BLaER1 treated with 17β-estradiol and CSF1 and Interleukin-3, amounts not matched to agents 10 nM and 100 nM (cell line): ENCODE results near the gene ZBTB5.

Source experiments
- H3K27ac ChIP-seq, 11 experiments: shearing (Covaris generic); formaldehyde crosslinking; 2 replicates each; pipeline ENCODE4 v1.8.1; 2022
- H3K27me3 ChIP-seq, 11 experiments: shearing (Covaris generic); formaldehyde crosslinking; 2 replicates each; pipeline ENCODE4 v1.8.1; 2022
- H3K36me3 ChIP-seq, 11 experiments: shearing (Covaris generic); formaldehyde crosslinking; 2 replicates each; pipeline ENCODE4 v1.8.1; 2022
- H3K4me1 ChIP-seq, 10 experiments: shearing (Covaris generic); formaldehyde crosslinking; 2 replicates each; pipeline ENCODE4 v1.8.1; 2022
- H3K4me2 ChIP-seq, 11 experiments: shearing (Covaris generic); formaldehyde crosslinking; 2 replicates each; pipeline ENCODE4 v1.8.1; 2022
- H3K4me3 ChIP-seq, 10 experiments: shearing (Covaris generic); formaldehyde crosslinking; 2 replicates each; pipeline ENCODE4 v1.8.1; 2022
- H3K9ac ChIP-seq, 11 experiments: shearing (Covaris generic); formaldehyde crosslinking; 2 replicates each; pipeline ENCODE4 v1.8.1; 2022
- H3K9me3 ChIP-seq, 11 experiments: shearing (Covaris generic); formaldehyde crosslinking; replicated peaks in 1 of 11; 2 replicates each; pipeline ENCODE4 v1.8.1; 2022
- H4K20me1 ChIP-seq, 11 experiments: shearing (Covaris generic); formaldehyde crosslinking; 2 replicates each; pipeline ENCODE4 v1.8.1; 2022
- Cebpa-rat ChIP-seq, 11 experiments: shearing (Covaris generic); IDR thresholded peaks; 2 replicates each; pipeline ENCODE4 v1.8.1; 2022

The ZBTB5 gene

DNA sequence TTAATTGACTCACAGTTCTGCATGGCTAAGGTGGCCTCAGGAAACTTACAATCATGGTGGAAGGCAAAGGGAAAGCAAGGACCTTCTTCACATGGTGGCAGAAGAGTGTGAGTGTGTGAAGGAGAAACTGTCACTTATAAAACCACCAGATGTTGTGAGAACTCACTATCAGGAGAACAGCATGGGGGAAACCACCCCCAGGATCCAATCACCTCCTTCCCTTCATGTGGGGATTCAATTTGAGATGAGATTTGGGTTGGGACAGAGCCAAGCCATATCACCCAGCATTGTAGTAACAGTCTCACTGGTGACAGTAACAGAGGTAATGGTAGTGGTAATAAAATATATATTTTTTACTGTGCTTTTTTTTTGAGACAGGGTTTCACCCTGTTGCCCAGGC is 18.1 kb downstream of the ZBTB5 start:
- Histone ChIP-seq H3K36me3 (peaks cover 49 to 95% (median 74%) of the 10 kb centered on the region in 11 experiments), H3K27ac (no peak overlapping the region), H3K9ac (no peak overlapping the region), H3K4me2 (no peak overlapping the region), H3K27me3 (no peaks in the 10 kb centered on the region), H3K9me3 (peaks cover 0 to 4% (median 0%) of the 10 kb centered on the region in 11 experiments; a peak in 1 of 22 replicates), H3K4me1 (peaks cover 0 to 5% (median 0%) of the 10 kb centered on the region in 10 experiments; a peak in 3 of 20 replicates), H4K20me1 (peaks cover 26 to 92% (median 51%) of the 10 kb centered on the region in 11 experiments; a peak in 17 of 22 replicates), H3K4me3 (no peak overlapping the region)
- TF ChIP-seq Cebpa-rat (IDR thresholded peaks at IDR 0.05): no peak

DNA sequence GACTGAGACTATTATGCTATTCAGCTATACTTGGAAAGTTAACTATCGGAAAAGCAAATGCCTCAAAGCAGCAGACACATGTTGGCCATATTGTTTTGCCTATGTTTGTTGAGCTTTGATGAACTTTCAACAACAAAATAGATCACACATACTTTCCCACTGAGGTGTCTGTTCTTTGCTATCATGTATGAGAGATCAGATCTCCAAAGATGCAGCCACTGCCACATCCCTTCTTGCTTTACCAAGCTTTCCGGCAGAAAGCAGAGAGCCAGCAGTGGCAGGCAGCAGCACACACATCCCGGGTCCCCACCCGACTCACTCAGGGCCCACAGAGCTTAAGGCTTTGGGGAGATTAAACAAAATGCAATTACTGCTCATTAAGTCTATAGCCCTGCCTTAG is 18.8 kb downstream of the ZBTB5 start:
- peaks cover 0 to 4% (median 0%) of the 10 kb centered on the region in 11 experiments; a peak in 1 of 22 replicates for H3K9me3 ChIP-seq
- no peaks in the 10 kb centered on the region for H3K27me3 ChIP-seq
- no peak for TF ChIP-seq Cebpa-rat (IDR thresholded peaks at IDR 0.05)
- no peak overlapping the region for H3K27ac ChIP-seq
- H3K9ac ChIP-seq: no peak overlapping the region
- H3K36me3 ChIP-seq: peaks cover 55 to 98% (median 78%) of the 10 kb centered on the region in 11 experiments
- peaks cover 29 to 92% (median 50%) of the 10 kb centered on the region in 11 experiments; a peak in 18 of 22 replicates for H4K20me1 ChIP-seq
- H3K4me1 ChIP-seq: 0 out of 20 replicates have a peak, but pooled peaks cover 0 to under 1% (median 0%) of the 10 kb centered on the region in 10 experiments
- no peak overlapping the region for H3K4me2 ChIP-seq
- no peak overlapping the region for H3K4me3 ChIP-seq

DNA sequence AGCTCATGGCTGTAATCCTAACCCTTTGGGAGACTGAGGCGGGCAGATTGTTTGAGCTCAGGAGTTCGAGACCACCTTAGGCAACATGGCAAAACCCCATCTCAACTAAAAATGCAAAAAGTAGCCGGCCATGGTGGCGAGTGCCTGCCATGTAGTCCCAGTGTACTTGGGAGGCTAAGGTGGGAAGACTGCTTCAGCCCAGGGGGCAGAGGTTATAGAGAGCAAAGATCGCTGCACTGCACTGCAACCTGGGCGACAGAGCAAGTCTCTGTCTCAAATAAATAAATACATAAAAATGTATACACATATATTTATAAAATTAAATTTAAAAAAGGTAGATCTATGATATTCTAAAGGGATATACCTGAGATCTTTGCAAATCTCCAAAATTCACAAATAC is 19.4 kb downstream of the ZBTB5 start:
- no peak for TF ChIP-seq Cebpa-rat (IDR thresholded peaks at IDR 0.05)
- Histone ChIP-seq H3K27ac (no peak overlapping the region), H3K36me3 (peaks cover 55 to 98% (median 78%) of the 10 kb centered on the region in 11 experiments), H3K27me3 (no peaks in the 10 kb centered on the region), H3K4me1 (no peaks in the 10 kb centered on the region), H4K20me1 (peaks cover 34 to 92% (median 54%) of the 10 kb centered on the region in 11 experiments; a peak in 18 of 22 replicates), H3K4me2 (no peak overlapping the region), H3K4me3 (no peak overlapping the region), H3K9me3 (peaks cover 0 to 4% (median 0%) of the 10 kb centered on the region in 11 experiments; a peak in 1 of 22 replicates), H3K9ac (no peak overlapping the region)

DNA sequence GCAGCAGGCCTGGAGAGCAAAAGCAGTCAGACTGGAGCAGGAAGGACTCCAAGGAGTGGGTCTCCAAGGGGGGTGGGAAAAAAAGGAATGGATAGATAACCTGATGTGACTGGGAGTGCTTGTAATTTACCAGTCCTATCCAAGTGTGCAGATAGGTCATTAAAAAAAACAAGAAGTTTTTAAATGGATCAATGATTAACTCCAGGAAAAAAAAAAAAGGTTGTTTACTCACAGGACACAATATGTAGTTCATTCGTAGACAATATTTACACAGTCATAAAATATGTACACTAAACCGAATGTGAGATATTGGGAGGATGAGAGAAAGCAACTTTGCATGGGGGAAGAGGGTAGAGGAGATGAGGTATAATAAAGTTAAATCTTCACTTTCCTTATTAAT is 20.4 kb downstream of the ZBTB5 start:
- peaks cover 41 to 94% (median 63%) of the 10 kb centered on the region in 11 experiments; a peak in 18 of 22 replicates for H4K20me1 ChIP-seq
- H3K9me3 ChIP-seq: peaks cover 0 to 1% (median 0%) of the 10 kb centered on the region in 11 experiments; a peak in 1 of 22 replicates
- no peak overlapping the region for H3K9ac ChIP-seq
- peaks cover 57 to 98% (median 78%) of the 10 kb centered on the region in 11 experiments for H3K36me3 ChIP-seq
- no peak overlapping the region for H3K4me2 ChIP-seq
- TF ChIP-seq Cebpa-rat (IDR thresholded peaks at IDR 0.05): no peak
- H3K4me3 ChIP-seq: no peak overlapping the region
- no peak overlapping the region for H3K27ac ChIP-seq
- no peaks in the 10 kb centered on the region for H3K27me3 ChIP-seq
- H3K4me1 ChIP-seq: peaks cover 0 to 6% (median 0%) of the 10 kb centered on the region in 10 experiments; a peak in 4 of 20 replicates

DNA sequence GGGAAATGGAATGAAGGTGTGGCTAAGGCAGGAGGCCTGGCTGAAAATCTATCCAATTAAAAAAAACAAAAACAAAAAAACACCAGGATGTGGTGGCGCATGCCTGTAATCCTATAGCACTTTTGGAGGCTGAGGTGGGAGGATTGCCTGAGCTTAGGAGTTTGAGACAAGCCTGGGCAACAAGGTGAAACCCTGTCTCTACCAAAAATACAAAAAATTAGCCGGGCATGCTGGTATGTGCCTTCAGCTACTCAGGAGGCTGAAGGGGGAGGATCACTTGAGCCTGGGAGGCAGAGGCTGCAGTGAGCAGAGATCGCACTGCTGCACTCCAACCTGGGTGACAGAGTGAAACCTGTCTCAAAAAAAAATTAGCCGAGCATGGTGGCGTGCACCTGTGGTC is 21.7 kb downstream of the ZBTB5 start:
- Histone ChIP-seq H3K27me3 (no peaks in the 10 kb centered on the region), H3K4me2 (no peak overlapping the region), H3K36me3 (peaks cover 62 to 98% (median 78%) of the 10 kb centered on the region in 11 experiments), H3K4me3 (no peak overlapping the region), H3K4me1 (peaks cover 0 to 6% (median 0%) of the 10 kb centered on the region in 10 experiments; a peak in 4 of 20 replicates), H3K9ac (no peak overlapping the region), H3K27ac (no peak overlapping the region), H3K9me3 (no peaks in the 10 kb centered on the region), H4K20me1 (peaks cover 45 to 94% (median 75%) of the 10 kb centered on the region in 11 experiments; a peak in 20 of 22 replicates)
- TF ChIP-seq Cebpa-rat (IDR thresholded peaks at IDR 0.05): no peak

DNA sequence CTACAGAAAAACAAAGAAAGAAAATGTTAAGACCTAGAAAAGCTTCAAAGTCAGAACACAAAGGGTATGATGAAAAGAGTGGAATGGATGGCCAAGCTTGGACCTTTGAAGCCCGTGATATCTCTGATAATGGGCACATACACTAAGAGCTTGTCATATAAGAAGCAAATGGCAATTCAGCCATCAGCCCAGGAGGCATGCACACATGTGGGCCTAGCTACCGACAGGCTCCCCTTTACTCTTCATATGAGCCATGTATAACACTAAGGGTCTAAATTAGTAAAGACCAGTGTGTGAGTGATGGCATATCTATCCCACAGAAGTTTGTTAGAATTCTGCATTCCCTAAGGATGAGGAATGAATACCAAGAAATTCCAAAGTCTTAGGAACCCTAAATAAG is 22.7 kb downstream of the ZBTB5 start:
- Histone ChIP-seq H3K27ac (no peak overlapping the region), H3K4me2 (no peak overlapping the region), H3K9ac (no peak overlapping the region), H3K36me3 (peaks cover 66 to 99% (median 83%) of the 10 kb centered on the region in 11 experiments), H3K27me3 (no peaks in the 10 kb centered on the region), H3K4me3 (no peak overlapping the region), H4K20me1 (peaks cover 48 to 100% (median 76%) of the 10 kb centered on the region in 11 experiments; a peak in 20 of 22 replicates), H3K4me1 (peaks cover 0 to 6% (median 0%) of the 10 kb centered on the region in 10 experiments; a peak in 4 of 20 replicates), H3K9me3 (no peaks in the 10 kb centered on the region)
- no peak for TF ChIP-seq Cebpa-rat (IDR thresholded peaks at IDR 0.05)

DNA sequence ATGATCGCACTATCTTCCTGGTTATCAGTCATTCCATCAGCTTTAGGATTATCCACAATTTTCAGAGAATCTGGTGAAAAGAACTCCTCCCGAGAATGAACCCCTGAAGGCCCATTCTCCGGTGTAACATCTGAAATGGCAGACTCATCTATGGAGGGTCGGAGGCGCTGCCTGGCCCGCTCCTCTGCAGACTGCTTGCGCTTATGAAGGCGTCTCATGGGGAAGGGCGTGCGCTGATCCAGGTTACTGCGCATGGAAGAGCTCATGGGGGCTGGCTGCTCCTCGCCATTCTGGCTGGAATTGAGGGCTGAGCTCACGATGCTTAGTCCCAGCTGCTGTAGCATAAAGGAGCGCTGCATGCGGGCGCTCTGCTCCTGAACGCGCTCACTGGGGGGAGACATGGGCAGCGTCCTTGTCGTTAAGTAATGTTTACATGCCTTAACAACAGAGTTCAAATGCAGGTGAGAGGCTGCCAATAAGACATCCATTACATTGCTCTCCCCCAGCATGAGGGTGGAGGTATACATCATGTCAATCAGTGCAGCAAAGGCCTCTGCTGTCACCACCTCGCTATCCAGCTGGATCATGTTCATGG is 23.4 kb downstream of the ZBTB5 start:
- no peak overlapping the region for H3K4me3 ChIP-seq
- peaks cover 53 to 99% (median 77%) of the 10 kb centered on the region in 11 experiments; a peak in 20 of 22 replicates for H4K20me1 ChIP-seq
- peaks cover 0 to 6% (median 0%) of the 10 kb centered on the region in 10 experiments; a peak in 4 of 20 replicates for H3K4me1 ChIP-seq
- TF ChIP-seq Cebpa-rat (IDR thresholded peaks at IDR 0.05): no peak
- no peak overlapping the region for H3K4me2 ChIP-seq
- H3K27ac ChIP-seq: no peak overlapping the region
- no peaks in the 10 kb centered on the region for H3K9me3 ChIP-seq
- no peak overlapping the region for H3K9ac ChIP-seq
- no peaks in the 10 kb centered on the region for H3K27me3 ChIP-seq
- H3K36me3 ChIP-seq: peaks cover 68 to 99% (median 90%) of the 10 kb centered on the region in 11 experiments

DNA sequence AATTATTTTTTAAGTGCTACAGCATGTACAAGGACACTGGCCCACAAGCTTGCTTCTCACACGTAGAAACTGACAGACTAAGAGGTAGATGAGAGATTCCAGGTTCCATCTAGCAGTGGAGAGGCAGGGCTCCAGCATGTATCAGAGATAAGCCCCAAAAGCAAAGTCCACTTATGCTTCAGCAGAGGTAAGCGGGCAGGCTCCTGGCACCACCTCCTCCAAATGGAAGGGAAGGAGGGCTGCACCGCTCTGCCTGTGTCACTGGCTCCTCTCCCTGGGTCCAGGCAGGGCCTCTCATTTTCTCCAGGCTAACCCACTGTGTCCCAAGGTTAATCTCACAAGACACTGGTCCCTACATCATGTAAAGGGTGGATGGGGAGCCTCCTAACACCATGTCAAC is 26.9 kb downstream of the ZBTB5 start:
- Histone ChIP-seq H3K9me3 (no peaks in the 10 kb centered on the region), H3K4me3 (no peak overlapping the region), H3K4me2 (no peak overlapping the region), H3K27ac (no peak overlapping the region), H4K20me1 (peaks cover 41 to 95% (median 73%) of the 10 kb centered on the region in 11 experiments; a peak in 20 of 22 replicates), H3K27me3 (no peaks in the 10 kb centered on the region), H3K4me1 (peaks cover 1 to 10% (median 8%) of the 10 kb centered on the region in 10 experiments; a peak in 19 of 20 replicates), H3K36me3 (peaks cover 91 to 100% (median 96%) of the 10 kb centered on the region in 11 experiments), H3K9ac (no peak overlapping the region)
- no peak for TF ChIP-seq Cebpa-rat (IDR thresholded peaks at IDR 0.05)

DNA sequence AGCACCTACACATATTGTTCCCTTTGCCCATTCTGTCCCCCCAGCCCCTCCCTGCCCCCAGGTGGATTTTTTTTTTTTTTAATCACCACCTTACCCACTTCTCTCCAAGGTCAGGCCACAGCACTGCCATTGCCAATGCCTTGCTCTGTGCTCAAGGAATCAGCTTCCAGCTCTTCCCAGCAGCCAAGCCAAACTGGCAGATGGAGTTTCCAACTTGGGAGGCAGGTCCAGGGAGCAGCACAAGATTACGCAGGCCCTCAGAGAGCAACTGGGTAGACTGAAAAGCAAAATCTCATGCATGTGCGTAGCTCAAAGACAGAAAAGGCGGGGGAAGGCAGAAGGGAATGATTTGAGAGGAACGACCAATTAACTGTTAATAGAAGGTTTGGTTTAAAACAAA is 27.6 kb downstream of the ZBTB5 start:
- no peak overlapping the region for H3K4me2 ChIP-seq
- H3K9ac ChIP-seq: no peak overlapping the region
- H3K27me3 ChIP-seq: no peaks in the 10 kb centered on the region
- H3K9me3 ChIP-seq: no peaks in the 10 kb centered on the region
- peaks cover 8 to 17% (median 15%) of the 10 kb centered on the region in 10 experiments for H3K4me1 ChIP-seq
- no peak for TF ChIP-seq Cebpa-rat (IDR thresholded peaks at IDR 0.05)
- peaks cover 37 to 95% (median 66%) of the 10 kb centered on the region in 11 experiments; a peak in 20 of 22 replicates for H4K20me1 ChIP-seq
- no peak overlapping the region for H3K27ac ChIP-seq
- no peak overlapping the region for H3K4me3 ChIP-seq
- H3K36me3 ChIP-seq: peaks cover 87 to 98% (median 93%) of the 10 kb centered on the region in 11 experiments
